Fibroblast of skin of abdomen (primary cell): ENCODE data around the gene TIGAR. TPM values are rescaled to one million over a fixed set of nuclear protein-coding genes. Genes with fewer than 3 reads are reported as not detected.

Experiments used
- DNase-seq: peaks from one replicate; pipeline ENCODE4 v3.0.0-alpha.2; 2013
- polyA plus RNA-seq, 2 experiments: library from polyadenylated mRNA; unstranded; fragments of 120-200 nt; gene quantifications; one replicate each; pipeline ENCODE4 v1.2.1, GENCODE V29; 2013; ENCODE audit not compliant: insufficient read length in 2 of 2

TIGAR gene, protein sequence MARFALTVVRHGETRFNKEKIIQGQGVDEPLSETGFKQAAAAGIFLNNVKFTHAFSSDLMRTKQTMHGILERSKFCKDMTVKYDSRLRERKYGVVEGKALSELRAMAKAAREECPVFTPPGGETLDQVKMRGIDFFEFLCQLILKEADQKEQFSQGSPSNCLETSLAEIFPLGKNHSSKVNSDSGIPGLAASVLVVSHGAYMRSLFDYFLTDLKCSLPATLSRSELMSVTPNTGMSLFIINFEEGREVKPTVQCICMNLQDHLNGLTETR
- 17.0 TPM for polyA plus RNA-seq (2013, experiment 1 of 2; ENCODE audit: insufficient read length)
- 18.3 TPM for polyA plus RNA-seq (2013, experiment 2 of 2; ENCODE audit: insufficient read length)

GRCh38 chr12:4320853-4321701 lies at the start of gene TIGAR:
Gene TIGAR (plus strand): TSS chr12:4321213. CDS start chr12:4321272, 59 bp downstream.
- DNase-seq = peak; percentile 95

DNA sequence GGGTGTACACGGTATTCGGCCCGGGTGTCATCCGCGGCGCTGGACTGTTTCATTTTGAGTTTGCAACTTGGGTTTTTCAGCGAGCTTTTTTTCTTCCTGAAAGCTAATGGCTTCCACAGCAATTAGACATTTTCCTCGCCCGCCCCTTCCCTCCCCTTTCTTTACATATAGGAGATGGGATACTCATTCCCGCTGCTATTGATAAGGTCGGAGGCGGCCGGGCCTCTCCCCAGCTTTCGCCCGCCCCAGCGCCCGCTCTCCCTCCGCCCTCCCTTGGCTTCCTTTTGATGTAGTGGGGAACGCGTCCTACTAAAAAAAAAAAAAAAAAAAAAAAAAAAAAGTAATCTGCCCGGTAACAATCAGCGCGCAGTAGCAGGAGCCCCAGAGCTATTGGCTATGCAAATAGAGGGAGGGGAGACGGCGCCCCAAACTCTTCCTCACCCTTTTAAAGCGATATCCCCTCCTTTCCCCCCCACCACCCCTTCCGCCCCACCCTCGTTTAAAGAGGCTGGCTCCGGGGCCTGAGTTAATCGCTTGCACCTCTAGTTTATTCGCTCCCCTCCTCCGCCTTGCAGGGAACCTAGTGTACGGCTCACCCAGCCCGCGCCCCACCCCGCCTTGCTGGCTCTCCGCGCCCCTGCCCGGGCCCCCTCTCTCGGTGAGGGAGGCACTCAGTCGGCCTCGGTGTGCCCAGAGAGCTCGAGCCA lies 49.1 kb upstream of the TIGAR start:
- DNase-seq = peak; percentile 63

DNA sequence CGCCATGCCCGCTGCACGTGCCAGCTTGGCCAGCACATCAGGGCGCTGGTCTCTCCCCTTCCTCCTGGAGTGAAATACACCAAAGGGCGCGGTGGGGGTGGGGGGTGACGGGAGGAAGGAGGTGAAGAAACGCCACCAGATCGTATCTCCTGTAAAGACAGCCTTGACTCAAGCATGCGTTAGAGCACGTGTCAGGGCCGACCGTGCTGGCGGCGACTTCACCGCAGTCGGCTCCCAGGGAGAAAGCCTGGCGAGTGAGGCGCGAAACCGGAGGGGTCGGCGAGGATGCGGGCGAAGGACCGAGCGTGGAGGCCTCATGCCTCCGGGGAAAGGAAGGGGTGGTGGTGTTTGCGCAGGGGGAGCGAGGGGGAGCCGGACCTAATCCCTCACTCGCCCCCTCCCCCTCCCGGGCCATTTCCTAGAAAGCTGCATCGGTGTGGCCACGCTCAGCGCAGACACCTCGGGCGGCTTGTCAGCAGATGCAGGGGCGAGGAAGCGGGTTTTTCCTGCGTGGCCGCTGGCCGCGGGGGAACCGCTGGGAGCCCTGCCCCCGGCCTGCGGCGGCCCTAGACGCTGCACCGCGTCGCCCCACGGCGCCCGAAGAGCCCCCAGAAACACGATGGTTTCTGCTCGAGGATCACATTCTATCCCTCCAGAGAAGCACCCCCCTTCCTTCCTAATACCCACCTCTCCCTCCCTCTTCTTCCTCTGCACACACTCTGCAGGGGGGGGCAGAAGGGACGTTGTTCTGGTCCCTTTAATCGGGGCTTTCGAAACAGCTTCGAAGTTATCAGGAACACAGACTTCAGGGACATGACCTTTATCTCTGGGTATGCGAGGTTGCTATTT lies 48.4 kb upstream of the TIGAR start:
- no peak for DNase-seq

GRCh38 chr12:4273273-4273651 lies 47.8 kb upstream of the TIGAR start:
- no peak for DNase-seq

GRCh38 chr12:4273652-4274395 lies 47.2 kb upstream of the TIGAR start, which contains the start of gene CCND2:
Gene CCND2 (plus strand): TSS chr12:4273762. CDS start chr12:4274041, 279 bp downstream.
- DNase-seq = peak; percentile 89

DNA sequence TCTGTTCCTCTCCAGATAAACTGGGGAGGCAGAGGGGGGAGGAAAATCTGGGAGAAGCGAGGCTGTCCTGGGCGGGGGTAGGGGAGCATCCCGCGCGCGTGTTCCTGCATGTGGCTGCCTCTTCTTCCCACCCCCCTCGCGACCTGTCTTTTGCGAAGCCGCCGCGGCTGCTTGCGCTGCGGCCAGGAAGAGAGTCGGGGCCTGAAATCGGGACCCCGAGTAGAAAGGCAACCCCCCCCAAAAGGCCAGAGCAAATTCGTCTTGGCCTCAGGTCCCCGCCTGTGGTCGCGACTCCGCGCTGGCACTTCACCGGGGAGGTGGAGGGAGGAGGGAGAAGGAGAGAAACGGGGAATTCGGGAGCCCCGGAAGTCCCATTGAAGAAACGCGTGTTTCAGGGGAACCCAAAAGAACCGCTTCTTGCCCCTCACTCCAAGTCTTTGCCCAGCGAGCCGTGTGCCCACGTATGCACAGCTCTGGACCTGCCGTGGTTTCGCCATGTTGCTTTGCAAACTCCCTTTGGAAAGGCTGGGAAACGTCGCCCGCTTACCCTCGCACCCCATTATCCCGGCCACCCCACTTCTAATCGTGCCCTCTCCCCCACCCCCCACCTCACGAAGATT lies 46.5 kb upstream of the TIGAR start:
- no peak for DNase-seq

GRCh38 chr12:4275016-4275869 lies 45.8 kb upstream of the TIGAR start:
- DNase-seq = no peak

GRCh38 chr12:4275870-4276301 lies 45.1 kb upstream of the TIGAR start:
- no peak for DNase-seq

DNA sequence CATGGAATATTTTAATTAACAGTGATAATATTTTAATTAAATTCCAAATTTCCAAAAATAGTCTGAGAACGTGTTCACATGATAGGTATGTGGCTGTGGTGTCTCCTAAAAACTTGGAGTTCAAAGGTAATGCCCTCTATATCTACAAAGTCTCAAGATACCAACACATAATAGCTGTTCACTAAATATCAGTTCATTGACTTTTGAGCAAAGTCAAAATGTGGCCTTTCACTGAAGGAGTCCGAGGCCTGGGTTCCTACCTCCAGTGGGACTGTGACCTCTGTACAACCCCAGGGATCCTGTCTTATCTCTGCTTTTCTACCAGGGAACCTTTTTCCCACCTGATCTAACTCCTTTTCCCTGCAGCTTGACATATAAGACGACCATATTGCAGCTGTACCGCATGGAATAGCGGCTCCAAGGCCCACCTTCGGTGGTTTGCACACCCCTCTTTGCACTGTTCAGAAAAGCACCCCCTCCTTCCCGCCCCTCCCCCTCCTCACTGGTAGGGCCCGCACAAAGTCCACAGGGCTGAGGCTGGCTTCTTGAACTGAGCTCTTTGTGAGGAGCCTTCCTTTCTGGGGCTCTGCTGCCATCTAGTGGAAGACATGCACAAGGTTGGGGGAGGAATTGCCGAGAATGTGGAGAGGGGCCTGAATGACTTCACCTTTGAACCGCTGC lies 44.3 kb upstream of the TIGAR start:
- peak; percentile 93 for DNase-seq

DNA sequence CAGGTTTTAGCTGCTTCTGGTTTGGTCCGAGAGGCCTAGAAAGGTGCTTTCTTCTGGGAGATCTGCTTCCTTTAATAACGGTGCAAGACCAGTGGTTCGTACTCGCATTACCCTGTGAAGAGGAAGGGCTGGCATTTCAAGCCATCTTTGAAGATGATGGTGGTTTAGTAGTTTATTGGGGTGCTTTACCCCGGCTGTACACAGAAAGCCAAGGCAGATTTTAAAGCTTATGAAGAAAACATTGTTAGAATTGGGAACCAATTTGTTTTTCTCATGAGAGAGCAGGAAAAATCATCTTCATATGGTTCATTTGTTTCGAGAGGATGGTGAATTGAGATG lies 43.8 kb upstream of the TIGAR start:
- DNase-seq = no peak

- no peak for DNase-seq
Observed at GRCh38 chr12:4277857-4278256, 43.2 kb upstream of the TIGAR start.

- no peak for DNase-seq
Observed at GRCh38 chr12:4278329-4279197, 42.5 kb upstream of the TIGAR start.

- DNase-seq = no peak
Observed at GRCh38 chr12:4279198-4279690, 41.8 kb upstream of the TIGAR start.

- no peak for DNase-seq
Observed at GRCh38 chr12:4280351-4281163, 40.5 kb upstream of the TIGAR start.

DNA sequence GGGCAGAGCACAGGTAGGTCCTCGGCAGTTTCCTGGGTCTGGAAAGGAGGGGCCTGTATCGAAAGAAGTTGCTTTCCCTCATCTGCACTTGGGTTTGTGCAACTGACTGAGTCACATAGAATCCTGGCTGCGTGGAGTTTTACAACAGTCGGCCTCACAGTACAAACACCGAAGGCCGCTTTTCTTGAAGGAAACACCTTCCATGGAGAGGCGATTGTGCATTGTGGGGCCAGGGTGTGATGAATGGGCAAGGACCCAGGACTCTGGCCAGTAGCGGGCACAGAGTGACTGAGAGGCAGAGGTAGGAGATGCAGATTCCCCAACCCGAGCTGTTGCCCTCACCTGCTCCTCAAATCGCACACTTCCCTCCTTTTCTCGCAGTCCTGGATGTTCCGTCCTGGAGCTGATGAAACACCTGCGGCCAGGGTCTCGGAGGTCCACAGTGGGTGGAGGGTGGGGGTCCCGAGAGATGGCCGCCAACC lies 39.8 kb upstream of the TIGAR start:
- no peak for DNase-seq

- DNase-seq = no peak
Observed at GRCh38 chr12:4282103-4282891, 38.7 kb upstream of the TIGAR start.
